Measurements from ENCODE around the gene MTFR2.

Gene MTFR2

GRCh38 chr6:136181861-136182260, 68.2 kb downstream of the MTFR2 start:
- no peak for DNase-seq

GRCh38 chr6:136181512-136181833, 68.6 kb downstream of the MTFR2 start:
- DNase-seq = no peak

Measured in cerebellar nuclear complex (tissue), 1 donor.